Femur (tissue), 1 donor: Measurements from ENCODE around the gene SH3GLB2.
"Not testable (repeated sequence)": the region's sequence is repeated elsewhere in the genome, so short reads cannot be mapped to it uniquely, and the experiment has no call there.

Experiments used
- DNase-seq: peaks from one replicate; pipeline ENCODE4 v3.0.0-alpha.2; 2017

The SH3GLB2 gene

GRCh38 chr9:129053020-129053419, 24.9 kb upstream of the SH3GLB2 start:
- DNase-seq: no peak

GRCh38 chr9:129052592-129052991, 24.5 kb upstream of the SH3GLB2 start:
- DNase-seq: no peak

DNA sequence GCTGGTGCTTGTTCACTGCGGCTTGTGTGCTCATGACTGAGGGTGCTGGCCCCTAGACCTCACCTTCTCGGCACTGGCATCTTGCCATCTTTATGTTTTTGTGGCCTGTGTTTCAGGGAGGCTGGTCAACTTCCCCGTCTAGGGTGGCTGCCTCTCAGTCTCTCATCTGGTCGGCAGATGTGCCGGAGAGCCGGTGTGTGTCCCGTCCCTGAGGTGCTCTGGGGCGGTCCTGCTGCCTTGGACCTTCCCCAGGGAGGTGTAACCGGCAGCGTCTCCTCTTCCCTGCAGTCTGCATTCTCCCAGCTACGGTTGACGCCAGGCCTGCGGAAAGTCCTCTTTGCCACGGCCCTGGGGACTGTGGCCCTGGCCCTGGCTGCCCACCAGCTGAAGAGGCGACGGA, 13.9 kb upstream of the SH3GLB2 start:
- DNase-seq: no peak

GRCh38 chr9:129040113-129040643, 12.0 kb upstream of the SH3GLB2 start:
- no peak for DNase-seq

- no peak for DNase-seq
Observed at GRCh38 chr9:129038109-129038852, 10.2 kb upstream of the SH3GLB2 start.

GRCh38 chr9:129037767-129038098, 9.6 kb upstream of the SH3GLB2 start:
- DNase-seq: no peak

GRCh38 chr9:129036923-129037766, 9.0 kb upstream of the SH3GLB2 start:
- DNase-seq: no peak

GRCh38 chr9:129036241-129036922, 8.3 kb upstream of the SH3GLB2 start, which contains the start of gene MIGA2:
MIGA2 (plus strand) TSS chr9:129036626; CDS start chr9:129040595, 3,969 bp downstream.
- peak; percentile 99 for DNase-seq

- DNase-seq: not testable (repeated sequence)
Observed at GRCh38 chr9:129035838-129036237, 7.7 kb upstream of the SH3GLB2 start.

DNA sequence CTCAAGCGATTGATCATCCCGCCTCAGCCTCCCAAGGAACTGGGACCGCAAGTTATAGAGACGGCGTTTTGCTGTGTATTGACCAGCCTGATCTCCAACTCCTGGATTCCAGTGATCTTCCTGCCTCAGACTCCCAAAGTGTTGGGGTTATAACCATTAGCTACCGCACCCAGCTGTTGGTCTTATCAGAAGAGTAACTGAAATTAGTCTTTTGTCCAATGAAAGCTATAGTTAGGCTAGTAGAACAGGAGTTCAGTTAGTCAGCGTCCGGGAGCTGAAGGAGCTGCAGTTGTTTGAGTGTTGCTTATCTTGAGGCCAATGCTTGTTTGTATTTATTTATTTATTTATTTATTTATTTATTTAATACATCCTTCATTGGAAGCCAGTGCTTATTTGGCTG, 5.1 kb upstream of the SH3GLB2 start:
- no peak for DNase-seq

DNA sequence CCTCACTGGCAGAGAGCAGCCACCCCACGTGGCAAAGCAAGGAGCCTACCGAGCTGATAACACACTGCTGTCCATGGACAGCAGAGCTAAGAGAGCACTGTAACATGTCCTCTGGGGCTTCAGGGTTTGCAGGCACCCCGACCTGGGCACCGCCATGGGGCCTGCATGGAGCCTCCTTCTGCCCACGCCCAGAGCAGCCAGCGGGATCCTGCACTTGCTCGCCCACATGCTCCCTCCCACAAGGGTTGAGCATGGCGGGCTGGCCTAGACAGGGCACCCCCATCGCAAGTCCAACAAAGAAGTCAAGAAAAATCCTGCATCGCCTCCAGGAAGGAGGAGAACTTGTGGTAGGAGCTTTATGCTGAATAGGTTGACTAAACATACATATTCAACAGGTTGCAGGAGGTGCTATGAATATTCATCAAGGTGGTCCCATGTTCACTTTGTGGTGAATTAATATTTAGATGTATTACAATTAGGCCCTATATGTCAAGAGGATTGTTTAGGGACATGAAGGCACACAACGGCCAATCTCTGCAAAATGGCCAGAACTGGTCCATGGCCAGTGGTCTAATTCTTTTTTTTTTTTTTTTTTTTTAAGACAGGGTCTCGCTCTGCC, 4.5 kb upstream of the SH3GLB2 start:
- DNase-seq: no peak

GRCh38 chr9:129031514-129031913, 3.4 kb upstream of the SH3GLB2 start:
- DNase-seq: no peak

- DNase-seq: no peak
Observed at GRCh38 chr9:129030191-129030590, 2.1 kb upstream of the SH3GLB2 start.

- no peak for DNase-seq
Observed at GRCh38 chr9:129027685-129028191, 393 bp downstream of the SH3GLB2 start.

DNA sequence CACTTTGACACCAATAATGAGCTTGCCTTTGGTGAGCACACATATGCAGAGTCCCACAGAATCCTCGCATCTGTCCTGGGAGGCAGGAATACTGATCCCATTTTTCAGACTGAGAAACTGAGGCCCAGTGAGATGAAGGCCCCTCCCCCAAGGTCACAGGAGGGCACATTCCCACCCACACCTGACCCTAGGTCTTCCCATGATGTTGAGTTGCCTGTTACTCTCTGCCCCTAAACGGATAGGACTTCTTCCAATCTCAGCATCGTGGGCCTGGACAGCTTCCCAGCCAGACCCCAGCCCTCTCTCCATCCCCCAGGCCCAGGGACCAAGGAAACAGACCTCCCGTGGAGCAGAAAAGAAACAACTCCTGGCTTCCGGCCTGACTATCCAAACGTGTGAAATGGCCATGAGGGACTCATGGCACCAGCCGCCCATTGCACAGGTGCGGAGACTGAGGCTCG, 877 bp downstream of the SH3GLB2 start:
- DNase-seq: no peak

- peak; percentile 58 for DNase-seq
Observed at GRCh38 chr9:129026442-129027223, 1.5 kb downstream of the SH3GLB2 start.

DNA sequence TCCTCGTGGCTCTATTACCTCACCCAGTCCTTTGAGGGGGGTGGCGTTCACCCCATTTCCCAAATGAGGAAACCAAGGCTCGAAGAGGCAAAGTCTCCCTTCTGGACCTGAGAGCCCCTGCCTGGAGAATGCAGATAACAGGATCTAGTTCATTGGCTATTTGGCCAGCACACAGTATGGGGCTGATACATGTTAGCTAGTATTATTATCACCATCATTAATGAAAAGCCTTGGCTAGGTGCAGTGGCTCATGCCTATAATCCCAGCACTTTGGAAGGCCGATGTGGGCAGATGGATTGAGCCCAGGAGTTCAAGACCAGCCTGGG, 4.3 kb downstream of the SH3GLB2 start:
- DNase-seq: no peak

GRCh38 chr9:129023036-129023907, 4.9 kb downstream of the SH3GLB2 start:
- DNase-seq: peak; percentile 89

- no peak for DNase-seq
Observed at GRCh38 chr9:129022037-129022436, 6.1 kb downstream of the SH3GLB2 start.

DNA sequence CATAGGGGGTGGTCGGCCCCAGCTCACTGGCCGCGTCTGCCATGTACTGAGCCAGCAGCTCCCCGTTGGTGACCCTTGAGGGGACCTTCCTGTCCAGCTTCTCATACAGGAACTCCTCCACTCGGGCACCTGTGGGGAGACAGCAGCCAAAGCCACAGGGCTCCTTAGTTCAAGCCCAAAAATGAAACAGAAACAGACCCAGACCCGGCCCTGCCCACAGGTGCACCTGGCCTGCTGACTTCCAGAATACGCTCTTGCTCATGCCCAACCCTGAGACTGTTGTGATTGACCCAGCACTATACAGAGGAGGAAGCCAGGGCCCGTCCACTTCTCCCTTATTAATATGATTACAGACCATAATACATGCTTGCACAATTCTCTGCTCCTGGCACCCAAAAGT, 7.0 kb downstream of the SH3GLB2 start:
- no peak for DNase-seq

- no peak for DNase-seq
Observed at GRCh38 chr9:129014608-129015007, 13.5 kb downstream of the SH3GLB2 start.
